Stimulated activated memory B cell treated with anti-CD40 and anti-IgM and Interleukin-4, amounts not matched to agents 10 μg/mL and 1 μg/mL and 100 μg/mL, for 72 hours (primary cell): ENCODE measurements around the gene BRAT1.

Experiments used
- ATAC-seq: fragments of 150-1000 bp; cut with Tn5 transposase; 2 replicates; pipeline ENCODE4 v1.10.0; 2021
- H3K27ac Mint-ChIP-seq: one replicate; pipeline ENCODE4 v1.8.0; 2022; ENCODE audit warnings: mild to moderate bottlenecking, mixed read lengths
- H3K27me3 Mint-ChIP-seq: one replicate; pipeline ENCODE4 v1.8.0; 2022; ENCODE audit warnings: mixed read lengths
- H3K36me3 Mint-ChIP-seq: one replicate; pipeline ENCODE4 v1.8.0; 2022; ENCODE audit warnings: mixed read lengths
- H3K4me1 Mint-ChIP-seq: one replicate; pipeline ENCODE4 v1.8.0; 2022; ENCODE audit warnings: mixed read lengths
- H3K4me3 Mint-ChIP-seq: one replicate; pipeline ENCODE4 v1.8.0; 2022; ENCODE audit warnings: mild to moderate bottlenecking, moderate library complexity, mixed read lengths
- H3K9me3 Mint-ChIP-seq: one replicate; pipeline ENCODE4 v1.8.0; 2022; ENCODE audit warnings: mixed read lengths

The BRAT1 gene

DNA sequence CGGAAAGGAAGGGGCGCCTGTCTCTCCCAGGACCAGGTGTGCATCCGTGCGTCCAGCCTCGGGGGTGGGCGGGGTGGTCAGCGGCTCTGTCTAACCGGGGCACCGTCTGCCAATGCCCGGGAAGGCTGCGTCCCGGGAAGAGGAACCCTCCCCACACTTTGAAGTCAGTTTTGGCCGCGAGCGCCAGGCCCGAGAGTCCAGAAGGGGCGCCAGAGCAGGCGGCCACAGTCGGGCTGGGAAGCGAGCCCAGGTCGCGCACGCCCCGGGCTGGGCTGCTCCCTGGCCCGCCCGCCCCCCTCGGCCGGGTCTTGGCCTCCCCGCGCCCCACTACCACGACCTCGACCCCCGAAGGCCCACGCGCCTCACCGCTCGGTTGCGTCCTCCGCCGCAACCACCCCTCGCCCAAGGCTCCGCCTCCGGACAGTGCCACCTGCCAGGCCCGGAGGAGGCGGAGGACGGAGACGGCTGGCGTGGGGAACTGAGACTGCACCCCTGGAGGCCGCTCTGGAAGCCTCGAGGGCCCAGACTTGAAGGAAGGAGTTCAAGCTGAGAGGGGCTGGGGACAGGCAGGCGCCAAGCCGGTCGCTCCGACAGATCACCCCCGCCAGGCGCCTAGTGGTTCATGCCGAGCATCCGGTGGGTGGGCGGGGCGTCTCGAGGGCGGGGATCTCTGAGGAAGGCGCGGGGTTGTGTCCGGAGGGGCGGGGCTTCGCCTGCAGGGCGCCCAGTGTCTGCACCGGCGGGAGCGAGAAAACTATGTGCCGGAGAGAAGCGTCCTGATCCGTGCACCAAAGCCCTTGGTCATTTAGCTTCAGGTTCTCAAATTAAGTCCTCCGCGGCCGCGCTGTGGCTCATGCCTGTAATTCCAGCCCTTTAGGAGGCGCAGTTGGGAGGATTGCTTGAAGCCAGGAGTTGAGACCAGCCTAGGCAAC, at the start of gene BRAT1:
BRAT1 (minus strand) TSS at position 404 of the 932 bp plus-strand sequence. CDS start 1,093 bp downstream, outside the sequence.
- H3K4me1 Mint-ChIP-seq, result peaks cover 36% of the 10 kb centered on the region
- peak; percentile 94 for ATAC-seq
- H3K27me3 Mint-ChIP-seq, result no peaks in the 10 kb centered on the region
- no peaks in the 10 kb centered on the region for H3K9me3 Mint-ChIP-seq
- peak within 1 kb of the TSS; percentile 88 for H3K4me3 Mint-ChIP-seq
- H3K27ac Mint-ChIP-seq, result peak within 1 kb of the TSS; percentile 95
- peaks cover 13% of the 10 kb centered on the region for H3K36me3 Mint-ChIP-seq

DNA sequence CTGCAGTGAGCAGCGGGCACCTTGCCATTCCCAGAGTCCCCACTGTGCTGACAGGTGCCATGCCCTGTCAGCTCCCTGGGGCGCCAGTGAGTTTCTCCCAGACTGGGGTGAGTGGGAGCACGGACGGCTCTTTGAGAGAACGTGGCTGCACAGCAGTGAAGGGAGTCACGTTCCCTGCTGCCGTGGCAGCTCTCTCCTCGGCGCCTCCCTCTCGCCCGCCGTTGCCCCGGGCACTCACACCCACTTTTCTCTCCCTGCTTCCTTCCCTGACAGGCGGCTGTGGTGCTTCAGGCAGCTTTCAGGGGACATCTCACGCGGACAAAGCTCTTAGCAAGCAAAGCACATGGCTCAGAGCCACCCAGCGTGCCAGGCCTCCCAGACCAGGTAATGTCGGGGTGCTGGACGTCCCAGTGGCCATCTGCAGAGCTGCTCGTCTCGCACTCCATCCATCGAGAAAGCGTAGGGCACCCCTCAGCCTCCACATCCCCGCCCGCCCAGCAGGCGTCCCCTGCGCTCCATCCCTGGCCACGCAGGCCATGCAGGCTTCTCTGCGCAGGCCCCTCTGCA, 49.4 kb upstream of the BRAT1 start:
- no peaks in the 10 kb centered on the region for H3K27me3 Mint-ChIP-seq
- H3K4me1 Mint-ChIP-seq, result peaks cover 24% of the 10 kb centered on the region
- no peak overlapping the region for H3K4me3 Mint-ChIP-seq
- ATAC-seq, result no peak
- H3K36me3 Mint-ChIP-seq, result peaks cover 14% of the 10 kb centered on the region
- no peak overlapping the region for H3K27ac Mint-ChIP-seq
- H3K9me3 Mint-ChIP-seq, result no peaks in the 10 kb centered on the region

DNA sequence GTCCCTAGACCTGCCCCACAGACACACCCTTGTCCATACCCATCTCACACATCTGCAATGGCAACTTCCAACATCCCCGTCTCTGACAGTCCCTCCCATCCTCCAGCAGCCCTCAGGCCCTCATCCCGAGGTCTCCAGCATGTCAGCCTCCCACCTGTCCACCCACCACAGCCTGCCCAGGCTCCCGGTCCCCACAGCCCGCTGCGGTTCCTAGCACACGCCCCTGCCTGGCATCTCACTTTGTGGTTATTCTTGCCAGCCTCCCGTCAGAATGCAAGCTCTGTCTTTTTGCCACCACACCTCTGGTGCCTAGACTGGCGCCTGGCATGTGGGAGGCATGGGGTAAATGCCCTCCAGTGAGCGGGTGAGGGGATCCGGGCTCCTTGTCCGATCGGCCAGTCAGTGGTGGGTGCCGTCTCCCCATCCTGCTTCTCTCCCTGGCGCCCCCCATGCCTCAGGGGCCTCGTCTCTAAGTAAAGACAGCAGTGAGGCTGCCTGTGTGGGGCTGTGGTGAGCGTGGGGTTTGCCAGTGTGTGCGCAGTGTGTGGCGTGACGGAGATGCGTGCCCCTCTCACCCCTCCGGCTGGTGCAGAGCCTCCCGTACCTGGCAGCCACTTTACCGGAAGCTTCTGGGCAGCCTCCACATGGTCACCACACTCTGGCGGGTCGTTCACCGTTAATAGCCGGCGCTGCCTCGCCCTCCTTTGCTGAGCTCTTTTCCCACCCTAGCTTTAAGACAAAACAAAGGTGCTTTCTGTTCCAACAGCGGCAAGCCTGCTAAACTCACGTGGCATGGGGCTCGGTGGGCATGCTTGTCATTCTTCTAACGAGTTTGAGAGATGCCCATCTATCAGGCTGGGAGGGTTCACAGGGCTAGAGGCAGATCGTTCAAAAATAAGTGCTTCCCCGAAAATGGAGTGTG, 48.0 kb upstream of the BRAT1 start:
- no peak for ATAC-seq
- Mint-ChIP-seq H3K4me3 (no peak overlapping the region), H3K36me3 (peaks cover 22% of the 10 kb centered on the region), H3K27me3 (no peaks in the 10 kb centered on the region), H3K9me3 (no peaks in the 10 kb centered on the region), H3K4me1 (peaks cover 13% of the 10 kb centered on the region), H3K27ac (no peak overlapping the region)

DNA sequence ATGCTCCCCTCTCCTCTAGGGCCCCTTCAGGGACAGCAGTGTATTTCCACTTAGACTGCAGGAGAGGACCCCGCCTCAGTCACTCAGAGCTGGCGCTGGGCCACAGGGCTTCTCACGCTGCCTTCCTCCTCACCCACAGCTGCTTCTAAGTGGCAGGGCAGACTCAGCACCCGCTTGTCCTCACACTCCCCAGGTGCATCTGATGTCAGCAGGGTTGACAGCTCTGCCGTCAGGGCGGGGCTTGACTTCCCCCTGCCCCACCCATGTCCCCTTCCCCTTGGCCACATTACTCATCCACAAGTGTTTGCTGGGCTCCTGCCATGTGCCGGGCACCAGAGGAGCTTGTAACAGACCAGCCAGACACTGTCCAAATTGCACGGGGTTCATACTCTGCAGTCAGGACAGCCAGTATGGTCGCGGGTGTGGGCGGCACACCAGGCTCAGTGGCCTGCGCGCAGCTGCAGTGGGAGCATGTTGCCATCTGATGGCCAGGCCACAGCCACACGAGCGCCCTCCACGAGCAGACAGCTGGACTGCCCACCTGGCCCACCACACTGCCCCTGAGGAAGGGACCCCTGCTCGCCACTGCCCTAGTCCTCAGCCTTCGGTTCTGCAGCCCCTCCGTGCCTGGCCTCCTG, 47.2 kb upstream of the BRAT1 start:
- Mint-ChIP-seq H3K9me3 (no peaks in the 10 kb centered on the region), H3K4me1 (peaks cover 7% of the 10 kb centered on the region), H3K27me3 (no peaks in the 10 kb centered on the region), H3K4me3 (no peak overlapping the region), H3K27ac (no peak overlapping the region), H3K36me3 (peaks cover 22% of the 10 kb centered on the region)
- no peak for ATAC-seq

DNA sequence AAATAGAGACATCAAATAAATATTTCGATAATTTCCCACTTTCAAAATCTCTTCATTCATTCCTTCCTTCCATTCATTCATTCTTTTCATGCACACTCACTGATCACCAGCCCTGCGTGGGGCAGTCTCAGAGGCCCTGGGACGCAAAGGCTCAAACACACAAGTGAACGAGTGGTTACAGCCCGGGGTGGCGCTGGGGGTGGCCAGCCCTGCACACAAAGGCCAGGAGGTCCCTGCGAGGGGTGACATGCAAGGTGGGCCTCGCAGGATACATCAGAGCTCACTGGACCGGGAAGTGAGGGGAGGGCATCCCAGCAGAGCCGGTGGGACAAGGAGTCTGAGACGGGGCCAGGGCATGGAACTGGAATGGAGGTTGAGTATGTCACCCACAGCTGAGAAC, 46.6 kb upstream of the BRAT1 start:
- Mint-ChIP-seq H3K4me3 (no peak overlapping the region), H3K27me3 (no peaks in the 10 kb centered on the region), H3K27ac (no peak overlapping the region), H3K4me1 (peaks cover 5% of the 10 kb centered on the region), H3K9me3 (no peaks in the 10 kb centered on the region), H3K36me3 (peaks cover 22% of the 10 kb centered on the region)
- ATAC-seq, result no peak

DNA sequence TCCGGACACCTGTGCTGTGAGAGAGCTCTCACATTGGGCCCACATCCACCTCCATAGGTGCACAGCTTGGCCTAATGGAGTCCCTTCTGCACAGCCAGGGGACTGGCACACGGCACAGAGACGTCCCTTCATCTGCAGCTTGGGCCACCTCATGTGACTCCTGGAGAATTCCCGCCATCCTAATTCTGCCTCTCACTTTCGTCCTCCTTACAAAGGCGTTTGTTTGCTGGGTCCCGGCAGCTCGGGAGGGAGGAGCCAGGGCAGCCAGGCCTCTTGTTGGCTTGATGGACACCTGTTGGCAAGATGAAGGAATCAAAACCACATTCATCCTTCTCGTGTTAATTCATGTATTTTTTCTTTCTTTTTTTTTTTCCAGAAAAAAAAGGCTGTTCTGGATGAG, 45.7 kb upstream of the BRAT1 start:
- Mint-ChIP-seq H3K27me3 (no peaks in the 10 kb centered on the region), H3K9me3 (no peaks in the 10 kb centered on the region), H3K27ac (no peak overlapping the region), H3K4me3 (no peak overlapping the region), H3K36me3 (peaks cover 25% of the 10 kb centered on the region), H3K4me1 (peaks cover 5% of the 10 kb centered on the region)
- ATAC-seq, result no peak

DNA sequence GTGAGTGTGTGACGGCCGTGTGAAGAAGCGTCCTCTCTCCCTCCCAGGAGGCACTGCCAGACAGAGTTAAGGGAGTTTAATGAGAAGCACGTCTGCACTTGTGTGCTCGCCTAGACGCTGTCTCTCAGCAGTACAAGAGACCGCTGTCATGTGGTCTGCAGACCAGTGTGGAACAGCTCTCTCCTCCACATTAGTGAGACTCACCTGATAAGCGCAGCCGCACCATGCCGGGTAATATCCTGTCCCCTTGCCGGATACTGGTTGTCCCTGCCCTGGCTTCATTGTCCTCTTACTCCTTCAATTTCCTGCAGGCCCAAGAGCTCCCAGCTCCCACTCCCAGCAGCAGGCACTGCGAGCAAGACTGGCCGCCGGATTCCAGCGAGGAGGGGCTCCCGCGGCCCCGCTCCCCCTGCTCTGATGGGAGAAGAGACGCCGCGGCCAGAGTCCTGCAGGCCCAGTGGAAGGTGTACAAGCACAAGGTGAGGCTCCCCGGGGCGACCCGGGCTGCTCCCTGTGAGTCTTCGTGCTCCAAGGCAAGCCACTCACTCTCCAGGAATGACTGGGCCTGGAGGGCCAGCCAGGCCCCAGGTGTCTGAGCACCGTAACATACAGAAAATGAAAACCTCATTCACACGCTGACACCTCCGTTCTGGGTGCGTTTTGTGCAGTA, 43.0 kb upstream of the BRAT1 start:
- peaks cover 43% of the 10 kb centered on the region for H3K36me3 Mint-ChIP-seq

DNA sequence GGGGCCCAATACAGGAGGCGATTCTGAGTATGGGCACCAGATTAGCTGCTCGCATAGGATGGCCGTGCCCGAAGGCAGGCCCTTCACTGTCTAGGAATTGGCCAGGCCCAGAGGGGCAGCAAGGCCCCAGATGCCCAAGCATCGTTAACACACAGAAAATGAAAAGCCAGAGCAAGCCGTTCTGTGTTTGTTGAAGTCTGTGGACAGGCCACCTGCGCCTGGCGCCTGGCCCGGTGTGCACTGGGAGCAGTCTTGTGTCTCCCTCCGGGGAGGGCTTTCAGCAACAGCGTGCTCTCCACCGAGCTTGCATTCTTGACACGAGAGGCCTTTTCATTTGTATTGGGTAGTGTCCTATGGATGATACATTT, 41.9 kb upstream of the BRAT1 start:
- H3K4me3 Mint-ChIP-seq, result no peak overlapping the region
- H3K4me1 Mint-ChIP-seq, result no peaks in the 10 kb centered on the region
- H3K9me3 Mint-ChIP-seq, result no peaks in the 10 kb centered on the region
- ATAC-seq, result no peak
- peaks cover 51% of the 10 kb centered on the region for H3K36me3 Mint-ChIP-seq
- H3K27ac Mint-ChIP-seq, result no peak overlapping the region
- H3K27me3 Mint-ChIP-seq, result no peaks in the 10 kb centered on the region

More for the DNA sequence above, 43.0 kb upstream of the BRAT1 start:
- H3K27me3 Mint-ChIP-seq, result no peaks in the 10 kb centered on the region
- H3K27ac Mint-ChIP-seq, result no peak overlapping the region
- no peak overlapping the region for H3K4me3 Mint-ChIP-seq
- peaks cover 3% of the 10 kb centered on the region for H3K4me1 Mint-ChIP-seq
- no peak for ATAC-seq
- no peaks in the 10 kb centered on the region for H3K9me3 Mint-ChIP-seq

DNA sequence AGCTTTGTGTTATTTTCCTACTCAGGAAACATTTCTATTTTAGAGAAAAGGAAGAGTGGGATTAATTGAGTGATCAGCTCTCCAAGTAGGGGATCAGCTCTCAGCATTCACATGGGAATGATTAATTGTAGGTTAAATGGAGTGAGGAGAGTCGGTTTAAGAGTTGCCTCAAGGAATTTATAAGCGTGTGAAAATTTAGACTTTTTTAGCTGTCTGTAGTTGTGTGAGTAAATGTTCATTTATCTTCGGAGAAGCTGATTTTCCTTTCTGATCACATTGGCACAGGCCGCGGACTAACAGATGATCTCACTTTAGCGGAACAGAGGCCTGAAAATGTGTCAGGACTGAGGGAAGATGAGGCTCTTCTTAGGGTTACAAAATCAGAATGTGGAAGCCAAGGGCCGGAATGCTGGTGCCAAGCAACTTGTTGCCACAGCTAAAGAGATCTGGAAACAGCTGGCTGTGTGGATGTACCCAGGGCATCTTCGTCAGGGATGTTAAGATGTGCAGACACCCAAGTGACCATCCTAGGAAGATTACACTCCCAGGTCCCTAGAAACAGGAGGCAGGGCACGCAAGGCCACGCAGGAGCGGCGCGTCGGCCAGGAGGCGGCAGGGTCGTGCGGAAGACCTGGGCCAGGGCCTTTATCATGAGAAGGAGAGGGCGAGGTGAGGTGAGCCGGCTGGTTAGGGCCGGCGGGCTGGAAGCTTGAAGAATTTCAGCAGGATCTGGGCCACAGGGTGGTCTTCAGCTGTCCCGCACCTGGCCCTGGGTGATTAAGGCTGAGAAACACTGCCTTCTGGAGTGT, 41.3 kb upstream of the BRAT1 start:
- no peaks in the 10 kb centered on the region for H3K4me1 Mint-ChIP-seq
- no peak overlapping the region for H3K27ac Mint-ChIP-seq
- ATAC-seq, result no peak
- H3K9me3 Mint-ChIP-seq, result no peaks in the 10 kb centered on the region
- H3K27me3 Mint-ChIP-seq, result no peaks in the 10 kb centered on the region
- peaks cover 46% of the 10 kb centered on the region for H3K36me3 Mint-ChIP-seq
- no peak overlapping the region for H3K4me3 Mint-ChIP-seq

DNA sequence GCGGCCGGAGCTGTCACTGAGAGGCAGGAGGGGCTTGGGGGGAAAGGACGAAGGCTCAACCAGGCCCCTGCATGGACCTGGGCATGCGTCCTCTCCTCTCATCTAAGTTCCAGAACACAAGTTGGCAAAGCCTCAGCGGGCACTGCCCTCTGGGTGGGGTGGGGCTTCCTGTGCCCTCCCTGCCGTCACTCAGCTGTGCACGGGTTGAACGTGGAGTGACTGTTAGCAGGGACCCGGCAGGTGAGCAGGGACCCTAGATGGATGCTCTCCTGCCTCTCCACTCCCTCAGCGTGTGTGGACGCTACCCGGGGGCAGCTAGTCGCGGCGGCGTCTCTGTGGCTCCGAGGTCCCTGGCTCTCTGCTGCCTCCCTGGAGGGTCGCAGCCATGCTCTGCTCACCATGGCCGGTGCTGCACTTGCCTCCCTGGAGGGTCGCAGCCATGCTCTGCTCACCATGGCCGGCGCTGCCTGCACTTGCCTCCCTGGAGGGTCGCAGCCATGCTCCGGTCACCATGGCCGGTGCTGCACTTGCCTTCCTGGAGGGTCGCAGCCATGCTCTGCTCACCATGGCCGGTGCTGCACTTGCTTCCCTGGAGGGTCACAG, 40.0 kb upstream of the BRAT1 start:
- Mint-ChIP-seq H3K27me3 (no peaks in the 10 kb centered on the region), H3K36me3 (peaks cover 40% of the 10 kb centered on the region), H3K9me3 (no peaks in the 10 kb centered on the region), H3K4me3 (no peak overlapping the region), H3K27ac (no peak overlapping the region), H3K4me1 (no peaks in the 10 kb centered on the region)
- no peak for ATAC-seq

DNA sequence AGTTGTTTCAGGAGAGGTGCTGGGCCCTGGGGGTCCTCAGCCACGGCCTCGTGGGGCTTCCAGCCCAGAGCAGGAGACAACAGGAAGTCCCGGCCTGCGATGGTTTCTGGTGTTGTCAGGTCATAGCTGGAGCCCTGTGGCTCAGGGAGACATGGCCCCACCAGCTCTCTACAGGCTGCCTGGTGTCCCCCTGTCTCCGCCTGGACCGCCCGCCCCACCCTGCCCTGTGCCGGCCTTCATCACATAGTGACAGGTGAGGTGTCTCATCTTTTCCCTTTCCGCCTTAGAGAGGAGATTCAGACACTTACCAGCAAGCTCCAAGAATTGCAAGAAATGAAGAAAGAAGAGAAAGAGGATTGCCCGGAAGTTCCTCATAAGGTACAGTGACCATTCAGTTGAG, 39.3 kb upstream of the BRAT1 start:
- no peak for ATAC-seq
- H3K9me3 Mint-ChIP-seq, result no peaks in the 10 kb centered on the region
- H3K27me3 Mint-ChIP-seq, result no peaks in the 10 kb centered on the region
- H3K4me1 Mint-ChIP-seq, result no peaks in the 10 kb centered on the region
- H3K27ac Mint-ChIP-seq, result no peak overlapping the region
- peaks cover 37% of the 10 kb centered on the region for H3K36me3 Mint-ChIP-seq
- H3K4me3 Mint-ChIP-seq, result no peak overlapping the region

DNA sequence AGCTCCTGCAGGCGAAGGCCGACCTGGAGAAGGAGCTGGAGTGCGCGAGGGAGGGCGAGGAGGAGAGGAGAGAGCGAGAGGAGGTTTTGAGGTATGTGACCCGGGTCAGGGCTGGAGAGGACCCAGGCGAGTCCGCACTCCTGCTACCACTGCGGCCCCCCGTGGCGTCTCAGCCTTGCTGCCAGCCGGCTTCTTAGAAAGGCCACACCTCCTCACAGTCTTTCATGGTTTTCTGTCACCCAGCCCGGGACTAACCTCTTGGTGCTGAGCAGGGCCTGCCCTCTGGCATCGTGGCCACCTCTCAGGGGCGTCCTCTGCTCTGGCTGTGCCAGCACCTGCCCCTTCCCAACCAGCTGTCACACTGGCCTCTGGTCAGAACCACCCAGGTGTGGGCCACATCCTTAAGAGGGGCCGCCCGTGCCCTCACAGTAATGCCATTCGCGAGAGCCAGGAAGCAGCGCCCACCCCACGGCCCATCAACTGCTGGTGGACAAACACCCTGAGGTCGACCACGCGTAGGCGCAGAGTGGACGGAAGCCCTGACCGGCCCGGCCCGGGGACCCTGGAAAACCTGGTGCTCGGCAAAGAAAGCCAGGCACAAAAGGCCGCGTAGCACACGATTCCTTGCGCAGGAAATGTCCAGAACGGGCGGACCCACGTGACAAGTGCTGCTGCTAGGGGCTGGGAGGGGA, 37.9 kb upstream of the BRAT1 start:
- no peaks in the 10 kb centered on the region for H3K27me3 Mint-ChIP-seq
- H3K27ac Mint-ChIP-seq, result no peak overlapping the region
- H3K36me3 Mint-ChIP-seq, result peaks cover 29% of the 10 kb centered on the region
- no peaks in the 10 kb centered on the region for H3K4me1 Mint-ChIP-seq
- H3K4me3 Mint-ChIP-seq, result no peak overlapping the region
- H3K9me3 Mint-ChIP-seq, result no peaks in the 10 kb centered on the region
- ATAC-seq, result no peak

DNA sequence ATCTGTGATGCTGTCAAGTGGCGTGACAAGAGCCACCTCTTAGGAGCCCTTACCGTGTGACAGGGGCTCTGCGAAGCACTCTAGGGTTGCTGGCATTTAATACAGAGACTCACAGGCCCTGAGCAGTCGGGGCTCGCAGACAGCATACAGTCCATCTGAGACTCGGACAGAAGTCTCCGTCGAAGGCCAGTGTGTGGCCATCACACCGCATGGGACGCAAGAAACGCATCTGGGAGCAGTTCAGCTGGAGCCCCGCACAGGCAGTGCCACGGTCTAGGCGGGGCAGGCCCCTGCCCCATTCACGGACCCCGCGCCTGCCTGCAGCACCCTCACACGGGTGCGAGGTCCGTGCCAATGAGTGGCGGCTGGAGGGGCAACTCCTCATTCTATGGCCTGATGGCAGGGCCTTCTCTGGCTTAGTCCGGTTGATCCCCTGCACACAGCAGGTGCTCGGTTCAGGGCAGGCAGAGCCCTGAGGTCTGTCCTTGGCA, 37.1 kb upstream of the BRAT1 start:
- Mint-ChIP-seq H3K9me3 (no peaks in the 10 kb centered on the region), H3K4me1 (no peaks in the 10 kb centered on the region), H3K36me3 (peaks cover 32% of the 10 kb centered on the region), H3K27ac (no peak overlapping the region), H3K27me3 (no peaks in the 10 kb centered on the region), H3K4me3 (no peak overlapping the region)
- no peak for ATAC-seq
